ENCODE results near the gene DDRGK1.

Gene DDRGK1

GRCh38 chr20:3235666-3236324, 31.3 kb upstream of the DDRGK1 start:
- DNase-seq, result no peak

GRCh38 chr20:3233991-3234498, 29.6 kb upstream of the DDRGK1 start:
- no peak for DNase-seq

- no peak for DNase-seq
These were observed 28.9 kb upstream of the DDRGK1 start for GRCh38 chr20:3233131-3233990.

GRCh38 chr20:3231889-3232588, 27.6 kb upstream of the DDRGK1 start:
- DNase-seq, result no peak

- no peak for DNase-seq
These were observed 26.6 kb upstream of the DDRGK1 start for GRCh38 chr20:3231116-3231515.

GRCh38 chr20:3229798-3230197, 25.3 kb upstream of the DDRGK1 start:
- DNase-seq, result no peak

GRCh38 chr20:3229158-3229557, 24.7 kb upstream of the DDRGK1 start:
- DNase-seq, result no peak

GRCh38 chr20:3228750-3229032, 24.2 kb upstream of the DDRGK1 start:
- DNase-seq, result no peak

GRCh38 chr20:3227936-3228749, 23.7 kb upstream of the DDRGK1 start:
- DNase-seq, result no peak

- no peak for DNase-seq
These were observed 23.0 kb upstream of the DDRGK1 start for GRCh38 chr20:3227506-3227905.

- DNase-seq, result no peak
These were observed 22.4 kb upstream of the DDRGK1 start for GRCh38 chr20:3226864-3227263.

GRCh38 chr20:3226093-3226492, 21.6 kb upstream of the DDRGK1 start:
- no peak for DNase-seq

- no peak for DNase-seq
These were observed 20.4 kb upstream of the DDRGK1 start for GRCh38 chr20:3224681-3225421.

- no peak for DNase-seq
These were observed 19.7 kb upstream of the DDRGK1 start for GRCh38 chr20:3223994-3224680.

- no peak for DNase-seq
These were observed 19.1 kb upstream of the DDRGK1 start for GRCh38 chr20:3223651-3223993.

GRCh38 chr20:3222635-3223600, 18.4 kb upstream of the DDRGK1 start:
- peak in 1 of 5 donors; percentile 41 for DNase-seq

- no peak for DNase-seq
These were observed 17.1 kb upstream of the DDRGK1 start for GRCh38 chr20:3221398-3222226.

- peak in 4 of 5 donors; percentile 50 to 65 (median 58) for DNase-seq
These were observed 14.0 kb upstream of the DDRGK1 start for GRCh38 chr20:3218307-3218988.

All from T-helper 1 cell (primary cell).